ENCODE measurements around the gene RBCK1. TPM values are rescaled to one million over a fixed set of nuclear protein-coding genes. Genes with fewer than 3 reads are reported as not detected.
A peak's percentile ranks its signal among the peaks of the same experiment; 100 is the strongest.

RBCK1 gene
- total and polyA plus RNA-seq, 11 donors, result 37.0 to 77.7 (median 50.6) TPM

- Histone ChIP-seq H3K4me3 (peak overlapping the region in 4 of 12 donors; percentile 95 to 100 (median 98)), H3K27me3 (no peaks in the 10 kb centered on the region), H3K36me3 (peaks cover 0 to 18% (median 15%) of the 10 kb centered on the region in 9 donors), H3K4me1 (peaks cover 4 to 29% (median 19%) of the 10 kb centered on the region in 12 donors), H3K9me3 (peaks cover 0 to 4% (median 0%) of the 10 kb centered on the region in 12 donors), H3K27ac (peak overlapping the region in 2 of 12 donors; percentile 92 to 96)
- intact Hi-C loops (cut with DNase I), result loop anchor here in 7 of 10 donors (2.0 to 10.0 kb wide), 10 partner anchors 44 to 136 kb away; partner anchors contain the start of genes TBC1D20 (in 3 of the 7), CSNK2A1 (in 1 of the 7) and NRSN2 (in 1 of the 7)
- no peak for ATAC-seq
- DNase-seq, result no peak
- TF ChIP-seq POLR2A (IDR thresholded peaks at IDR 0.05) (no peak), CTCF (IDR thresholded peaks at IDR 0.05) (no peak)
- WGBS, 4 donors, result 86 to 94% (median 91%) methylated on average over 9 of the region's 9 CpGs
Measured at GRCh38 chr20:406200-407132, 1.6 kb upstream of the RBCK1 start.

- peaks cover 0 to 27% (median 22%) of the 10 kb centered on the region in 9 donors for H3K36me3 ChIP-seq
- DNase-seq (peak; percentile 78 to 88 (median 83)), ATAC-seq (peak; percentile 75 to 86 (median 81))
- peaks cover 0 to 4% (median 0%) of the 10 kb centered on the region in 12 donors for H3K9me3 ChIP-seq
- 10 to 18% (median 13%) methylated on average over 25 to 45 of the region's 45 CpGs for WGBS, 4 donors
- H3K27me3 ChIP-seq, result no peaks in the 10 kb centered on the region
- peak overlapping the region; percentile 49 to 98 (median 95) for H3K27ac ChIP-seq
- intact Hi-C loops (cut with DNase I), result loop anchor here in 7 of 10 donors (2.0 to 10.0 kb wide), 10 partner anchors 45 to 135 kb away; partner anchors contain the start of genes TBC1D20 (in 3 of the 7), CSNK2A1 (in 1 of the 7) and NRSN2 (in 1 of the 7)
- peak overlapping the region; percentile 6 to 100 (median 96) for H3K4me3 ChIP-seq
- TF ChIP-seq CTCF (IDR thresholded peaks at IDR 0.05) (peak in 8 of 12 donors; percentile 13 to 39 (median 23)), POLR2A (IDR thresholded peaks at IDR 0.05) (no peak)
- H3K4me1 ChIP-seq, result peaks cover 4 to 29% (median 19%) of the 10 kb centered on the region in 12 donors
Measured at GRCh38 chr20:407133-407952, 756 bp upstream of the RBCK1 start.

GRCh38 chr20:408843-409696 lies 971 bp downstream of the RBCK1 start:
- Histone ChIP-seq H3K36me3 (peaks cover 0 to 42% (median 32%) of the 10 kb centered on the region in 9 donors), H3K27me3 (no peaks in the 10 kb centered on the region), H3K4me3 (peak overlapping the region; percentile 81 to 100 (median 96)), H3K4me1 (peaks cover 4 to 29% (median 19%) of the 10 kb centered on the region in 12 donors), H3K27ac (peak overlapping the region; percentile 92 to 98 (median 95)), H3K9me3 (no peaks in the 10 kb centered on the region)
- intact Hi-C loops (cut with DNase I), result loop anchor here in 7 of 10 donors (5.0 to 10.0 kb wide), 8 partner anchors 47 to 133 kb away; partner anchors contain the start of genes TBC1D20 (in 3 of the 7), CSNK2A1 (in 1 of the 7) and NRSN2 (in 1 of the 7)
- peak in 1 of 5 donors; percentile 23 for DNase-seq
- TF ChIP-seq CTCF (IDR thresholded peaks at IDR 0.05), result no peak
- no peak for TF ChIP-seq POLR2A (IDR thresholded peaks at IDR 0.05)
- WGBS, 4 donors, result 13 to 24% (median 17%) methylated on average over 7 of the region's 7 CpGs
- ATAC-seq, result peak in 3 of 4 donors; percentile 3 to 8 (median 4)
